Tibial nerve (tissue), 3 donors: Measurements from ENCODE around the gene CR1L.

Source experiments
- EP300 ChIP-seq, 2 donors: sonication (generic); formaldehyde crosslinking; IDR thresholded peaks; one replicate each; pipeline ENCODE4 v1.6.1; 2017; ENCODE audit warnings: antibody characterized with exemption in 2 of 2, mild to moderate bottlenecking in 1 of 2
- POLR2A ChIP-seq, 2 donors: fragments of 450-650 bp; IDR thresholded peaks; one replicate each; pipeline ENCODE4 v1.6.1; 2017; ENCODE audit warnings: antibody characterized with exemption in 2 of 2, mild to moderate bottlenecking in 2 of 2, moderate library complexity in 2 of 2

GRCh38 chr1:207754974-207755700 is 110.2 kb downstream of the CR1L start:
- TF ChIP-seq POLR2A (IDR thresholded peaks at IDR 0.05) (no peak), EP300 (IDR thresholded peaks at IDR 0.05) (no peak)
